ENCODE data around the gene TNFRSF25. TPM values are rescaled to one million over a fixed set of nuclear protein-coding genes. Genes with fewer than 3 reads are reported as not detected.

Gene TNFRSF25
- total and polyA plus RNA-seq, 2 of the 8 experiments (the other 6 are each of a cell fraction or from before 2014, with no cell fraction given), result 10.7 to 19.5 TPM

DNA sequence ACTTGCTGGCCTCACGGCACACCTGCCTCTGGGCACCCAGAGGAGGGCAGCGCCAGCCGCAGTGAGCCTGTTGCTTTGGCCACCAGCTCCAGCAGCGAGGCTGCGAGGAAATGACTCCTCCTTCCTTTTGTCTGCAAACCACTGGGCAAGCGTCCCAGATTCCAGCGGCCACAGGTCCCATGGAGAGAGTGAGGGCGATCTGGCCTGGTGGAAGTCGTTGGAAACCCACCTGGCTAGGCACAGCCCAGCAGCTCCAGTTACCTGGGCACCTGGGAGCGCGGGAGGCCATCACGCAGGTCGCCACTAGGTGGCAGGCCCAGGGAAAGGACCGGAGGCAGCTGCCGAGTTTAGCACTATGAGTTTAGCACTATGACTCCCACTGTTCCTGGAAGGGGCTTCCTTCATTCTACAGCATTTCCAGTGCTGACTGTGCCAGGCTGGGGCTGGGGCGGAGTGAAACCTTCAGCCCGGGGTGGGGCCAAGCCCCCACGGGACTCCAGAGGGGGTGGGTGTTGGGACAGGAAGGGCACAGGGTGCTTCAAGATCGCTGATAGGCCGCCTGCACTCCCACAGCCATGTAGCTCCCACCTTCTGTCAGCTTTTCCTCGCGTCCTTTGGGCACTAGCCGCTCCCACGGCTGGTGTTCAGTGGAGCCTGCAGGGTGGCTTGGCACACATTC, 42.5 kb downstream of the TNFRSF25 start (continued):
- TF ChIP-seq BCL11A (IDR thresholded peaks at IDR 0.05; ENCODE audit: low read depth in 2 of 2, low read length in 2 of 2), result no peak
- 0 out of 4 replicates have a peak, but pooled peaks of 1 of the 2 experiments have one; percentile 49 for TF ChIP-seq SIN3A (conservative IDR thresholded peaks at IDR 0.05 in 1 of 2, IDR thresholded peaks at IDR 0.05 in 1 of 2; ENCODE audit: low read depth in 1 of 2, low read length in 2 of 2)
- TF ChIP-seq CTBP2 (IDR thresholded peaks at IDR 0.05; ENCODE audit: borderline replicate concordance, insufficient read depth, insufficient read length, low read length), result no peak
- no peak for TF ChIP-seq CHD2 (IDR thresholded peaks at IDR 0.05; ENCODE audit: low read length)
- TF ChIP-seq, protein P1, sequence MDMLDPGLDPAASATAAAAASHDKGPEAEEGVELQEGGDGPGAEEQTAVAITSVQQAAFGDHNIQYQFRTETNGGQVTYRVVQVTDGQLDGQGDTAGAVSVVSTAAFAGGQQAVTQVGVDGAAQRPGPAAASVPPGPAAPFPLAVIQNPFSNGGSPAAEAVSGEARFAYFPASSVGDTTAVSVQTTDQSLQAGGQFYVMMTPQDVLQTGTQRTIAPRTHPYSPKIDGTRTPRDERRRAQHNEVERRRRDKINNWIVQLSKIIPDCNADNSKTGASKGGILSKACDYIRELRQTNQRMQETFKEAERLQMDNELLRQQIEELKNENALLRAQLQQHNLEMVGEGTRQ (IDR thresholded peaks at IDR 0.05; ENCODE audit: low read length), result 0 out of 2 replicates have a peak, but pooled peaks have one; percentile 5
- TF ChIP-seq EZH2 (IDR thresholded peaks at IDR 0.05; ENCODE audit: low read depth, low read length, severe bottlenecking), result peak; percentile 29
- TF ChIP-seq TCF12 (IDR thresholded peaks at IDR 0.05; ENCODE audit: low read depth, low read length), result 0 out of 2 replicates have a peak, but pooled peaks have one; percentile 44
- TF ChIP-seq, protein P2, sequence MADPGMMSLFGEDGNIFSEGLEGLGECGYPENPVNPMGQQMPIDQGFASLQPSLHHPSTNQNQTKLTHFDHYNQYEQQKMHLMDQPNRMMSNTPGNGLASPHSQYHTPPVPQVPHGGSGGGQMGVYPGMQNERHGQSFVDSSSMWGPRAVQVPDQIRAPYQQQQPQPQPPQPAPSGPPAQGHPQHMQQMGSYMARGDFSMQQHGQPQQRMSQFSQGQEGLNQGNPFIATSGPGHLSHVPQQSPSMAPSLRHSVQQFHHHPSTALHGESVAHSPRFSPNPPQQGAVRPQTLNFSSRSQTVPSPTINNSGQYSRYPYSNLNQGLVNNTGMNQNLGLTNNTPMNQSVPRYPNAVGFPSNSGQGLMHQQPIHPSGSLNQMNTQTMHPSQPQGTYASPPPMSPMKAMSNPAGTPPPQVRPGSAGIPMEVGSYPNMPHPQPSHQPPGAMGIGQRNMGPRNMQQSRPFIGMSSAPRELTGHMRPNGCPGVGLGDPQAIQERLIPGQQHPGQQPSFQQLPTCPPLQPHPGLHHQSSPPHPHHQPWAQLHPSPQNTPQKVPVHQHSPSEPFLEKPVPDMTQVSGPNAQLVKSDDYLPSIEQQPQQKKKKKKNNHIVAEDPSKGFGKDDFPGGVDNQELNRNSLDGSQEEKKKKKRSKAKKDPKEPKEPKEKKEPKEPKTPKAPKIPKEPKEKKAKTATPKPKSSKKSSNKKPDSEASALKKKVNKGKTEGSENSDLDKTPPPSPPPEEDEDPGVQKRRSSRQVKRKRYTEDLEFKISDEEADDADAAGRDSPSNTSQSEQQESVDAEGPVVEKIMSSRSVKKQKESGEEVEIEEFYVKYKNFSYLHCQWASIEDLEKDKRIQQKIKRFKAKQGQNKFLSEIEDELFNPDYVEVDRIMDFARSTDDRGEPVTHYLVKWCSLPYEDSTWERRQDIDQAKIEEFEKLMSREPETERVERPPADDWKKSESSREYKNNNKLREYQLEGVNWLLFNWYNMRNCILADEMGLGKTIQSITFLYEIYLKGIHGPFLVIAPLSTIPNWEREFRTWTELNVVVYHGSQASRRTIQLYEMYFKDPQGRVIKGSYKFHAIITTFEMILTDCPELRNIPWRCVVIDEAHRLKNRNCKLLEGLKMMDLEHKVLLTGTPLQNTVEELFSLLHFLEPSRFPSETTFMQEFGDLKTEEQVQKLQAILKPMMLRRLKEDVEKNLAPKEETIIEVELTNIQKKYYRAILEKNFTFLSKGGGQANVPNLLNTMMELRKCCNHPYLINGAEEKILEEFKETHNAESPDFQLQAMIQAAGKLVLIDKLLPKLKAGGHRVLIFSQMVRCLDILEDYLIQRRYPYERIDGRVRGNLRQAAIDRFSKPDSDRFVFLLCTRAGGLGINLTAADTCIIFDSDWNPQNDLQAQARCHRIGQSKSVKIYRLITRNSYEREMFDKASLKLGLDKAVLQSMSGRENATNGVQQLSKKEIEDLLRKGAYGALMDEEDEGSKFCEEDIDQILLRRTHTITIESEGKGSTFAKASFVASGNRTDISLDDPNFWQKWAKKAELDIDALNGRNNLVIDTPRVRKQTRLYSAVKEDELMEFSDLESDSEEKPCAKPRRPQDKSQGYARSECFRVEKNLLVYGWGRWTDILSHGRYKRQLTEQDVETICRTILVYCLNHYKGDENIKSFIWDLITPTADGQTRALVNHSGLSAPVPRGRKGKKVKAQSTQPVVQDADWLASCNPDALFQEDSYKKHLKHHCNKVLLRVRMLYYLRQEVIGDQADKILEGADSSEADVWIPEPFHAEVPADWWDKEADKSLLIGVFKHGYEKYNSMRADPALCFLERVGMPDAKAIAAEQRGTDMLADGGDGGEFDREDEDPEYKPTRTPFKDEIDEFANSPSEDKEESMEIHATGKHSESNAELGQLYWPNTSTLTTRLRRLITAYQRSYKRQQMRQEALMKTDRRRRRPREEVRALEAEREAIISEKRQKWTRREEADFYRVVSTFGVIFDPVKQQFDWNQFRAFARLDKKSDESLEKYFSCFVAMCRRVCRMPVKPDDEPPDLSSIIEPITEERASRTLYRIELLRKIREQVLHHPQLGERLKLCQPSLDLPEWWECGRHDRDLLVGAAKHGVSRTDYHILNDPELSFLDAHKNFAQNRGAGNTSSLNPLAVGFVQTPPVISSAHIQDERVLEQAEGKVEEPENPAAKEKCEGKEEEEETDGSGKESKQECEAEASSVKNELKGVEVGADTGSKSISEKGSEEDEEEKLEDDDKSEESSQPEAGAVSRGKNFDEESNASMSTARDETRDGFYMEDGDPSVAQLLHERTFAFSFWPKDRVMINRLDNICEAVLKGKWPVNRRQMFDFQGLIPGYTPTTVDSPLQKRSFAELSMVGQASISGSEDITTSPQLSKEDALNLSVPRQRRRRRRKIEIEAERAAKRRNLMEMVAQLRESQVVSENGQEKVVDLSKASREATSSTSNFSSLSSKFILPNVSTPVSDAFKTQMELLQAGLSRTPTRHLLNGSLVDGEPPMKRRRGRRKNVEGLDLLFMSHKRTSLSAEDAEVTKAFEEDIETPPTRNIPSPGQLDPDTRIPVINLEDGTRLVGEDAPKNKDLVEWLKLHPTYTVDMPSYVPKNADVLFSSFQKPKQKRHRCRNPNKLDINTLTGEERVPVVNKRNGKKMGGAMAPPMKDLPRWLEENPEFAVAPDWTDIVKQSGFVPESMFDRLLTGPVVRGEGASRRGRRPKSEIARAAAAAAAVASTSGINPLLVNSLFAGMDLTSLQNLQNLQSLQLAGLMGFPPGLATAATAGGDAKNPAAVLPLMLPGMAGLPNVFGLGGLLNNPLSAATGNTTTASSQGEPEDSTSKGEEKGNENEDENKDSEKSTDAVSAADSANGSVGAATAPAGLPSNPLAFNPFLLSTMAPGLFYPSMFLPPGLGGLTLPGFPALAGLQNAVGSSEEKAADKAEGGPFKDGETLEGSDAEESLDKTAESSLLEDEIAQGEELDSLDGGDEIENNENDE (IDR thresholded peaks at IDR 0.05; ENCODE audit: insufficient replicate concordance, low read length), result no peak

Data from H1 (cell line).